Breast epithelium (tissue), 3 donors: ENCODE results near the gene FCHSD2.

ENCODE experiments used
- POLR2A ChIP-seq: fragments of 450-650 bp; IDR thresholded peaks from one replicate; pipeline ENCODE4 v1.6.1; 2016; ENCODE audit warnings: antibody characterized with exemption, mild to moderate bottlenecking, moderate library complexity
- TF ChIP-seq, protein P1 (sequence below), 3 donors: fragments of 450-650 bp; IDR thresholded peaks; one replicate each; pipeline ENCODE4 v1.5.1; 2016 to 2017; ENCODE audit warnings: antibody characterized with exemption in 3 of 3, mild to moderate bottlenecking in 3 of 3, moderate library complexity in 3 of 3

DNA sequence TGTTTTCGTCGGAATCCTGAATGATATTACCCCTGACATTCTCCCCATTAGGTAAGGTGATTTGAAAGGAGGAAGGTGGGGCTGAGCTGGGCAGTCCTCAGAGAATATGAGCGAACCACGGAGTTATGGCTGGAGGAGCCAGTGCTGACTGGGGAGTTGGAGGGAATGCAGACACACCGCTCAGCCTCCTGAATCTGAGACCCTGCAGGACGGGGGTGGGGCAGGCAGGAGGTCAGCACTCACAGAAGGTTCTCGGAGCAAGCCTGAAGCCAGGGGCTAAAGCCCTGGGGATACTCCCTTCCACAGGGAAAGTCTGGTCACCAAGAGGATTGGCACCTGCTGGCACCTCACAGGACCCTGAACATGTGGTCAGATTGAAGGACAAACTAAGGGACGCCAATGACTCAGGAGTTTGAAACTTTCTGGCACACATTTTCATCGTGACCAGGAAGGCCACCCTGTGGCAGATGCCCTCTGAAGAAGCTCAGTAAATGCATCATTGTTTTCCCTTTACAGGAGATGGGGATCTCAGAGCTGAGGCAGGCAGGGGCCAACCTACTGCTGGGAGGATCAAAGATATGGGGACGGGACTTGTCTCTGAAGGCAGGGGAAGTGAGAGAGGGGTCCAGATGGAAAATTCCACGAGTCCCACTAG, 26.9 kb upstream of the FCHSD2 start:
- TF ChIP-seq, protein P1, sequence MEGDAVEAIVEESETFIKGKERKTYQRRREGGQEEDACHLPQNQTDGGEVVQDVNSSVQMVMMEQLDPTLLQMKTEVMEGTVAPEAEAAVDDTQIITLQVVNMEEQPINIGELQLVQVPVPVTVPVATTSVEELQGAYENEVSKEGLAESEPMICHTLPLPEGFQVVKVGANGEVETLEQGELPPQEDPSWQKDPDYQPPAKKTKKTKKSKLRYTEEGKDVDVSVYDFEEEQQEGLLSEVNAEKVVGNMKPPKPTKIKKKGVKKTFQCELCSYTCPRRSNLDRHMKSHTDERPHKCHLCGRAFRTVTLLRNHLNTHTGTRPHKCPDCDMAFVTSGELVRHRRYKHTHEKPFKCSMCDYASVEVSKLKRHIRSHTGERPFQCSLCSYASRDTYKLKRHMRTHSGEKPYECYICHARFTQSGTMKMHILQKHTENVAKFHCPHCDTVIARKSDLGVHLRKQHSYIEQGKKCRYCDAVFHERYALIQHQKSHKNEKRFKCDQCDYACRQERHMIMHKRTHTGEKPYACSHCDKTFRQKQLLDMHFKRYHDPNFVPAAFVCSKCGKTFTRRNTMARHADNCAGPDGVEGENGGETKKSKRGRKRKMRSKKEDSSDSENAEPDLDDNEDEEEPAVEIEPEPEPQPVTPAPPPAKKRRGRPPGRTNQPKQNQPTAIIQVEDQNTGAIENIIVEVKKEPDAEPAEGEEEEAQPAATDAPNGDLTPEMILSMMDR (IDR thresholded peaks at IDR 0.05): no peak
- TF ChIP-seq POLR2A: no peak
